GM19324 (cell line): ENCODE data around the gene KIF12.

Experiments used
- ATAC-seq: cut with Tn5 transposase; IDR thresholded peaks from one replicate; pipeline ENCODE4 v1.9.1; 2021; ENCODE audit warnings: mild to moderate bottlenecking, moderate library complexity; ENCODE audit not compliant: unreplicated experiment, low FRiP score

The KIF12 gene

GRCh38 chr9:114107286-114108001, 8.4 kb upstream of the KIF12 start:
- ATAC-seq, result no peak

- no peak for ATAC-seq
Measured at GRCh38 chr9:114105236-114105635, 6.1 kb upstream of the KIF12 start.

DNA sequence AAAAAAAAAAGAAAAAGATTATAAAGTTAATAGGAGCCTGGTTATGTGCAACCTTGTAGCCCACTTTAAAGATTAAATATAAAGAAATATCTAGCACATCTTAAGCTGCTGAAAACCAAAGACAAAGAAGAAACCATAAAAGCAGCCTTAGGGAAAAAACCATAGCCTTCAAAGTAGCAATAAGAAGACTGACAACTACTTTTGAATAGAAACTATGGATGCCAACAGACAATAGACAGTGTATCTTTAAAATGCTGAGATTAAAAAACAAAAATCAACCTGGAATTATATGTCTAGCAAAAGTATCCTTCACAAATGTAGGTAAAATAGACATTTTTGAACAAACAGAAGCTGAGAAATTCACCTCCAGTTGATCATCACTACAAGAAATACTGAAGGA, 3.4 kb upstream of the KIF12 start:
- no peak for ATAC-seq

- no peak for ATAC-seq
Measured at GRCh38 chr9:114100536-114100935, 1.4 kb upstream of the KIF12 start.

DNA sequence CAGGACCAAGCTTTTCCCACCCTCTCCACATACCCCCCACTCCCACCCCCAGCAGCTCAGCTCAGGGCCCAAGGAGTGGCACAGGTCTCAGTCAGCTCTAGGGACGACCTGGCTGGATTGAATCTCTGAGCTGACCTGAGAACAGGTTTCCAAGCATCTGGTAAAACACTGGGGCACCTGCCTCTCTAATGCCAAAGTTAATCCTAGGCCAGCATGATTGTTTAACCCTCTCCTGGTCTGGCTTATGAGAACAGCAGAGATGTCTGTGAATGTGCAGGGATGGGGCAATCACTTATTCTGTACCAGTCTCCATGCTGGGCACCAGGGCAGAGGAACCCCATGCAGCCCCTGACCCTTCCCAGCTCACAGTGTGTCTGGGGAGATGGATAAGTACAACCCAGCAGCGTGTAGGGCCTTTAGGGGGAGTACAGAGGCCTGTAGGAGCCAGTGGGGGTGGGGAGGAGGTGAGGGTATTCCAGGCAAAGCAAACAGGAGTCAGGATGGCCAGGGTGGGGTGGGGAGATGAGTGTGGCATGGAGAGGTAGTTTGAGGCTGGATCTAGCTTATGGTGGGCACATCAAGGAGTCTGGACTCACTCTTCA, 678 bp upstream of the KIF12 start:
- ATAC-seq, result no peak

DNA sequence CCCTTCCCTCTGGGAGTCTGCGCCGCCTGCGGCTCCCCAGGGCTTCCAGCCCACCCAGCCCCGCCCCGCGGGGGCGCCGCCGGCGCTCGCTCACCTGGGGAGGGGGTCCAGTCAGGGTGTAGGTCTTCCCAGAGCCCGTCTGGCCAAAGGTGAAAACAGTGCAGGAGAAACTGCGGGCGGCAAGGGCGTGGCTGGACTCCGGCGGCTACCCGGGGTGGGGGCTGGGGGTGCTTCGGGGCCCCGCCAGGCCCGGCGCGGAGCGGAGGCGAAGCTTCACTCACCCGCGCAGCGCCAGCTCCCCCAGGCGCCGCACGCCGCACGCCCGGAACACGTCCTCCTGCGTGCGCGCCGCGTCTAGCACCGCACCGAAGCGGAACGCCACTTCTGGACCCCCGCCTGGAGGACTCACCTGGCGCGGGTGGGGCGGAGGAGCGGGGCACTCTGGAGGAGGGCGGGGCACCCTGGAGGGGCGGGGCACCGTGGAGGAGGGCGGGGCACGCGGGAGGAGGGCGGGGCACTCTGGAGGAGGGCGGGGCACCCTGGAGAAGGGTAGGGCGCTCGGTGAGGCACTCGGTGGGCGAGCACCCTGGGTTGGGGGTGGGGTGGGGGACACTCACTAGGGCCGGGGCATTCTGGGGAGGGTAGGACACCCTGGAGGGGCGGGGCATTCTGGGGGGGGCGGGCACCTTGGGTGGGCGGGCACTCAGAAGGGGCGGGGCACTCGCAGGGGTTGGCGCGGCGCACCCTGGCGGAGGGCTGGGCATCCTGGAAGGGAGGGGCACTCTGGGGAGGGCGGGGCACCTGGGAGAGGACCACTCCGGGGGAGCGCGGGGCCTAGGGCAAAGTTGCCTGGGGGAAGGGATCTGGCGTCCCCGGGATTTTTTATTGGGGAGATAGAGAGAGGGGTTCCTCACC, 814 bp downstream of the KIF12 start:
- ATAC-seq, result no peak

GRCh38 chr9:114097613-114098020, 1.5 kb downstream of the KIF12 start:
- no peak for ATAC-seq

DNA sequence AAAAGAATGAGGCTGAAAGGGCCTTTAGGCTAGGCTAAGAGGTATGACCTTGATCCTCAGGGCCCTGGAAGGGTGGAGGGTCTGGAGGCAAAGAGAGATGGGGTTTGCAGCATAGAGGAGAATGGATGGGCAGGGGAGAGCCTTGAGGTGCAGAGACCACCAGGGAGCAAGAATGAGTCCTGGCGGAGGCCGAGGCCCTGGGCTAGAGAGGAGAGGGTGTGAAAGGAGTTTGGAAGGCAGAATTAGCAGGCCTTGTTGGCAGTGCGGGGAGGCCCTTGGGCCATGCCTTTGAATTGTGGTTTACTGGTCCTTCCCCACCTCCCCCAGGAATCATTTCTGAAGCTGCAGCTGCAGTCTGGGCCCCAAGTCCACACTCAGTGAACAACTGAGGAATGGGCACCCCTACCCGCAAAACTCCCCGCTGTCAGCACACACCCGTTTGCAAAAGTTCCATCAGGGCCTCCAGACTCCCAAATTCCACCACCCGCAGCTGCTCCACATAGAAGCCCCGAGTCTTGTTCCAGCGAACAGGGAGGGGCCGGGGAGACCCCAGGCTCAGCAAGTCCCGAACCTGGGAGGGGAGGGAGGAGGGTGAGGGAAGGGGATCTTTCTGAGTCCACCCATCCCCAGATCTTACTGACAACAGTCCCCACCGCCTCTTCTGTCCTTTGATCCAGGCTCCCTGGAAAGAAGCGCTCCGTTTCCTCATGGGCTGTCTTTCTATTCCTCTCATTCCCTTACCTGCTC, 2.1 kb downstream of the KIF12 start:
- ATAC-seq, result no peak

DNA sequence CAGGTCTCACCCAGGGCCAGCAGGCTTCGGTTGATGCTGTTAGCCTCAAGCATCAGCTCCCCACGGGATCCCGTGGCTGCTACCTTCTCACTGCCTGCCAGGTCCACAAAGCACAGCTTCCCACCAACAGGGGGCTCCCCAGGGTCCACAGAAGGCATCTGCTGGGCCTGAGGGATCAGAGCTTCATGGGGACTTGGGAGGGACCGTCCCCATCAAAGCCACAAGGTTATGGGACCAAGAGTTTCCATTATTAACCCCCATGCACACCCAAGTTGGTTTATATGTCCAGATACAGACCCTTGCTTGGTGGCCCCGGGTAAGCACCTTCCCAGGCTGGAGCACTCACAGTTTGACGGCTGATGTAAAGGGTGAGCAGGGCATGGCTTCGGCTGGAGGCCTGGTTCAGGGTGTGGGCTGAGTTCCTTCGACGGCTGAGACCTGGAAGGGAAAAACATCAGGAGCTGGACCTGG, 3.0 kb downstream of the KIF12 start:
- ATAC-seq, result no peak

DNA sequence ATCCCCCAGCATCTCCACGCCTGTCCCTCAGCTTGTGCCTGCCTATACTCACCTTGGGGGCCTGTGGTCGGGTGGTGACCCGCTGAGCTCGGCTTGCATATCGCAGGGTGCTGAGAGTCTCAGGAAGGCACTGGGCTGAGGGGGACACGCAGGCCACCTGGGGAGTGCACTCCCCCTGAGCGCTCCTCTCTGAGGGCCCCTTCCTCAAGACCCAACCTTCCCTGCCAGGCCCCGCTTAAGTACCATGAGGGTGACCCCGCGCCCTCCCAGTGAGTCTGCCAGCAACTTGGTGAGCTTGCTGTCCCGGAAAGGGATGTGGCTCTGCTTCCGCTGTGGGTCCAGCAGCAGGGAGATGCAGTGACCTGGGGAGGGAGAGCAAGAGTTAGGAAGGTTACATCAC, 4.1 kb downstream of the KIF12 start:
- ATAC-seq, result no peak

- no peak for ATAC-seq
Measured at GRCh38 chr9:114093761-114094505, 5.2 kb downstream of the KIF12 start.

DNA sequence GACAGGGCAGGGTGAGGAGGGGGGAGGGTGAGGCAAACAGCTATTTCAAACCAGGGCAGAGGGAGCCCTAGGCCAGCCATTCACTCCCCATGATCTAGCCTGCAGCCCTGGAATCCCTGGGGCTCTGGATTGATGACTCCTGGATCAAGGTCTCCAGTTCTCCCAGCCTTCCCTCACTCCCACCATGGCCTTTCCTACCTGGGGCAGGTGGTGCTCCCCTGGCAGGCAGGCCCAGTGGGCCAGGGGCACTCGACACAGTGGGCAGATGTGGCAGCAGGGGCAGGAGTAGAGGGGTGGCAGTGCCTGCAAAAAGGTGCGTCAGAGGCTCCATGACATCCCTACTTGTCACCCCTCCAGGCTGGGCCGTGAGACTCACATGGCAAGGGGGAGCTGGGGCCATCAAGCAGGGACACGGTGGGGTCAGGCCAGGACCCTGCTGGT, 6.0 kb downstream of the KIF12 start:
- ATAC-seq, result no peak

DNA sequence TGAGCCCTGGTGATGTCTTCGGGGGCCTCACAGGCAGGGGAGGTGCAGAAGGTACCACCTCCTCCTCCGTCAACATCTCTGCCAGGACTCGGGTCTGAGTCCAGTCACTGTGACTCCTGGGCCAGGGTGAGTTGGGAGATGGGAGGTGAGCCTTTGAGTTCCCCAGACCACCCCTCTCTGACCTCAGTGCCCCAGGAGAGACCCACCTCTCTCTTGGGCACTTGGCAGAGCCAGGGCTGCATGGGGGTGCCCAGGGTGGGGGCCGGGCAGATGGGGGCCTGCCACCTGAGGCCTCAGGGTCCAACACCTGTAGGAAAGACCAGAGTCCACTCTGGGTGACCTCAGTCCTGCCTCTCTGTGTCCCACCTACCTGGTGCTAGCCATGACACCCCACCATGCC, 6.8 kb downstream of the KIF12 start:
- ATAC-seq, result no peak

- no peak for ATAC-seq
Measured at GRCh38 chr9:114091711-114092110, 7.4 kb downstream of the KIF12 start.

DNA sequence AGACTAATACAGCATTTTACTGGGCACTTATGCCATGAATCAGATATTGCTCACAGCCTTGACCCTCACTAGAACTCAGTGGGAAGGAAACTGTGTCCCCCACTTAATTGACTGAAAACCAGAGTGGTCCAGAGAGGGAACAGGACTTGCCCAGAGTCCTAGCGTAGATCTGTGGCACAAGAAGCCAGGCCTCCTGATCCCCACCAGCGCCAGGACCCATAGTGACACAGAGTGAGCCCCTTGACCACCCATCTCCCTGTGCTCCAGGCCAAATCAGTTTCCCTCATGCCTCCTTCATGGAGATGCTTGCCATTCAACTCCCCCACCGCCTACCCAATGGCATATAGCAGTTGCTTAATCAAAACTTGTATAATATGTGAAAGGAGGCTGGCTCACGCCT, 8.3 kb downstream of the KIF12 start:
- ATAC-seq, result no peak

- ATAC-seq, result no peak
Measured at GRCh38 chr9:114089206-114089840, 9.8 kb downstream of the KIF12 start.

GRCh38 chr9:114088571-114089170, 10.4 kb downstream of the KIF12 start:
- ATAC-seq, result no peak

DNA sequence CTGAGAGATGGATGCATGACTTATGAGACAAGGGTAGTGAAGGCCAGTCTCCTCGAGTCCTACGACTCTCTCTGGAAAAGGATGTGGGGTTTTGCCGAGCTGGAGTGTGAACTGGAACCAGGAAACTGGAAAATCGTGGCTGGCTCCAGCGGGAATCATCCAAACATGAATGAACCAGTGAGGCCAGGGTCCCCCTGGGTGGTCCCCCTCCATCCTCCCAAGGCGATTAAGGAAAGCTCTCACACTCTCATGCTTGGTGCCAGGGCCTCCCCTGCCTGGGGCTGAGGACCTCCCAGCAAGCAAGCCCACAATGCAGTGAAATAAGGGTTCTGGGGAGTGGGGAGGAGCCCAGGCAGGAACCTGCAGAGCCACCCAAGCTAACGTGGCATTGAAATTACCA, 11.4 kb downstream of the KIF12 start:
- ATAC-seq, result no peak

DNA sequence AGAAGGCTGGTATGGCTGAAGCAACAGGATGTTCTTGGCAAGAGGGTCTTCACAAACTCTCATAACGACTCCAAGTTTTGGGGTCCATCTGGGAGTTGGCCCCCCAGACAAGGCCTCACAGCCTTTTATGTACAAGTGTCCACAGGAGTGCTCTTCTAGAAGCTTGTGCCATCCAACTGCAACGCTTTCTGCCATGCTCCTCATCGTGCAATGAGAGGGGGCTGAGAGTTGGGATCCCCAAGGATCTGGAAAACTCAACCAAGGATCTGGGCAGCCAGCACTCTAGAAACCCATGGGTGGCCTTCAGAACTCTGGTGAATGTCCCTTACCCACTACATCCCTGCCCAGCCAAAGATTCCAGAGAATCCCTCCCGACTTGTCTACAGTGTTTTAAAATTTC, 12.5 kb downstream of the KIF12 start:
- no peak for ATAC-seq
